Nephron progenitor cell (in vitro differentiated cells): ENCODE data around the gene FABP1.

Experiments used
- DNase-seq: peaks from one replicate; pipeline ENCODE4 v3.0.0; 2021
- H3K27ac Mint-ChIP-seq: 2 replicates; pipeline ENCODE4 v1.8.0; 2021; ENCODE audit warnings: mild to moderate bottlenecking, moderate library complexity, mixed read lengths
- H3K27me3 Mint-ChIP-seq: 2 replicates; pipeline ENCODE4 v1.8.0; 2021; ENCODE audit warnings: mild to moderate bottlenecking, low read depth, mixed read lengths; ENCODE audit not compliant: poor library complexity
- H3K36me3 Mint-ChIP-seq: 2 replicates; pipeline ENCODE4 v1.8.0; 2021; ENCODE audit warnings: low read depth, mixed read lengths
- H3K4me1 Mint-ChIP-seq: 2 replicates; pipeline ENCODE4 v1.8.0; 2021; ENCODE audit warnings: mixed read lengths
- H3K4me3 Mint-ChIP-seq: 2 replicates; pipeline ENCODE4 v1.8.0; 2021; ENCODE audit warnings: mild to moderate bottlenecking, moderate library complexity, mixed read lengths
- H3K9me3 Mint-ChIP-seq: 2 replicates; pipeline ENCODE4 v1.8.0; 2021; ENCODE audit warnings: mild to moderate bottlenecking, moderate library complexity, mixed read lengths
- TF ChIP-seq, protein P1 (sequence below): fragments of 200-600 bp; sonication (generic); IDR thresholded peaks from 2 replicates; pipeline ENCODE4 v1.5.0; 2021; ENCODE audit warnings: antibody characterized with exemption

The FABP1 gene

DNA sequence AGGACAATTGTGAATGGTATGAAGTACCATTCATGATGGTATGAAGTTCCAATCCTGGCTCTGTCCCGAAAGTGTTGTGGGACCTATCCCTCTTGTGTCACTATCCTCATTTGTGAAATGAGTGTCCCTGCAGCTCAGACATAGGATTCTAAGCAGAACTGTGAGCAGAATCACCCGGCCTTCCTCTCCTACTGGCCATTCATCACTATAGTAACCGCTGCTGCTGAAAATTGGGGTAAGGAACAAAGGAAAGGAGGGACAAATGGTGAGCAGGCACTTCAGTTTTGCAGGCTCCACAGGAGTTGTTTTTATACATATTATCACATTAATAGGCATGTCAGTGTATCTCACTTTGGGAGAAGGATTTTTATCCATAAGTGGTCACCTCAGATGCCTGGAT, 32.8 kb downstream of the FABP1 start:
- no peak overlapping the region for H3K27ac Mint-ChIP-seq
- H3K36me3 Mint-ChIP-seq: no peaks in the 10 kb centered on the region
- H3K27me3 Mint-ChIP-seq: peaks cover 4% of the 10 kb centered on the region
- H3K4me1 Mint-ChIP-seq: peaks cover 17% of the 10 kb centered on the region
- DNase-seq: no peak
- TF ChIP-seq, protein P1, sequence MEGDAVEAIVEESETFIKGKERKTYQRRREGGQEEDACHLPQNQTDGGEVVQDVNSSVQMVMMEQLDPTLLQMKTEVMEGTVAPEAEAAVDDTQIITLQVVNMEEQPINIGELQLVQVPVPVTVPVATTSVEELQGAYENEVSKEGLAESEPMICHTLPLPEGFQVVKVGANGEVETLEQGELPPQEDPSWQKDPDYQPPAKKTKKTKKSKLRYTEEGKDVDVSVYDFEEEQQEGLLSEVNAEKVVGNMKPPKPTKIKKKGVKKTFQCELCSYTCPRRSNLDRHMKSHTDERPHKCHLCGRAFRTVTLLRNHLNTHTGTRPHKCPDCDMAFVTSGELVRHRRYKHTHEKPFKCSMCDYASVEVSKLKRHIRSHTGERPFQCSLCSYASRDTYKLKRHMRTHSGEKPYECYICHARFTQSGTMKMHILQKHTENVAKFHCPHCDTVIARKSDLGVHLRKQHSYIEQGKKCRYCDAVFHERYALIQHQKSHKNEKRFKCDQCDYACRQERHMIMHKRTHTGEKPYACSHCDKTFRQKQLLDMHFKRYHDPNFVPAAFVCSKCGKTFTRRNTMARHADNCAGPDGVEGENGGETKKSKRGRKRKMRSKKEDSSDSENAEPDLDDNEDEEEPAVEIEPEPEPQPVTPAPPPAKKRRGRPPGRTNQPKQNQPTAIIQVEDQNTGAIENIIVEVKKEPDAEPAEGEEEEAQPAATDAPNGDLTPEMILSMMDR: no peak
- H3K4me3 Mint-ChIP-seq: no peak overlapping the region
- H3K9me3 Mint-ChIP-seq: no peaks in the 10 kb centered on the region

DNA sequence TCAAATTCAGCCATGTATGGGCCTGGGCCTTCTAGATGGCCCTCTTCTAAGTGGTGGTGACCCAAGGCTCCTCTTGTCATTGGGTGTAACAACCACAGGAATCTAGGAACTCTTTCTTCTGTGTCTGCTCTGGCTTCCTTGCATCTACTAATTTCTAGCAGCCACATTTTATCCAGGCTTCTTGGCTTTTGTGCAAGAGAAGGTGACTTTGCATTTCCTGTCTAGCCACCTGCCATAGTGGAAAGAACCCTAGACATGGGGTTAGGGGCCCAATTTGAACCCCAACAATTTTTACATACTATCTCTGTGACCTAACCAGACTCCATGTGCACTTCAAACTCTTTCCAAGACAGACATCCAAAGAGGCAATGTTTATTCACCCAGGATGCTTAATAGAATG, 35.1 kb downstream of the FABP1 start:
- TF ChIP-seq, protein P1: no peak
- no peaks in the 10 kb centered on the region for H3K9me3 Mint-ChIP-seq
- peaks cover 14% of the 10 kb centered on the region for H3K4me1 Mint-ChIP-seq
- H3K36me3 Mint-ChIP-seq: no peaks in the 10 kb centered on the region
- no peak overlapping the region for H3K27ac Mint-ChIP-seq
- DNase-seq: no peak
- H3K27me3 Mint-ChIP-seq: peaks cover 4% of the 10 kb centered on the region
- no peak overlapping the region for H3K4me3 Mint-ChIP-seq

DNA sequence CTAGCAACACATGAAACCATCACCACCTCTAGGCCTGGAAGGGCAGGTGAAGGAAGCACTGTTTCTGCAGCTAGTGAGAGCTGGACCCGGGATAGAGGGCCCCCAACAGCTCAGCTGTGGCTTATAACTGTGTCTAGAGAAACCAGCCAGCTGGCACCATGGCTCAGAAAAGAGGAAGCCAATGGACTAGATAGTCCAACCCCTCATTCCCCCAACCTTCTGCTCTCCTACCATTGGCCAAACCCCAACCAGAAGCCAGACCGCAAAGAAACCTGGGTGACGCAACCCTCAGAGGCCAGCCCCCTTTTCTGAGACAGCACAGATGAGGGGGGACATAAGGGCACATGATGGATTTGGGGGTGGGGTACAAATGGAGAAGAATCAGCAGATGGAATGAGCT, 35.9 kb downstream of the FABP1 start:
- DNase-seq: no peak

DNA sequence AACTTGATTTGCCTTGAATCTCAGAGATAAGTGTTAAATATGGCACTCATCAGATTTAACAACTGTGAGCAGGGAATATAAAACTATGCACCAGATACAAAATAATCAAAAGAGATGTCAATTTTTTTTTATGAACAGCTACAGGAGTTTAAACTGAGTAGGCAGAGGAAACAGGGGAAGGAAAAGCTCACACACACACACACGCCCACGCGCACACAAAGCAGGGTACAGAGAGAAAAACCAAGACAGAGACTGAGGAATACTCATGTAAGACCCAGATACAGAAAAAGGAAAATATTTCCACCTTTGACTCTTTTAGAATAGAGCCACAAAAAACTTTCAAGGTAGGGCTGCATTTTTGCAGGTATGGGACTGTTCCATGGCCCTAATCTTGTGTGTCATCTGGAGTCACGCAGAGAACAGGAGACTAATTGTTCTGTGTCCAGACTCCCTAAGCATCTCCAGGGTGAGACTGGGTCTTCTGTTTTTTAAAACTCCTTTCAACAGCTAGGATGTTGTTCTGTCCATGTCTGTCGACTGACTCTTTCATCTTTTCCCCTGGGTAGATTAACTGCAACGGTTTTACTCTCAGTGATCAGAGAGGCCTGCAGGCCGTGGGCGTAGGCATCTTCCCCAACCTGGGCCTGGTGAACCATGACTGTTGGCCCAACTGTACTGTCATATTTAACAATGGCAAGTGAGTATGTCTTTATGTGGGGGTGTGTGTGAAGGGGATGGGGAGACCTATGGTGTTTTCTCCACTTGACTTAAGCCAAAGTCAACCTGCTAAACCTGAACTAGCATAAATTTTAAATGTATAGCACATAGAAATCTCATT, 37.2 kb downstream of the FABP1 start:
- TF ChIP-seq, protein P1: no peak
- Mint-ChIP-seq H3K27me3 (no peaks in the 10 kb centered on the region), H3K4me1 (peaks cover 14% of the 10 kb centered on the region), H3K36me3 (no peaks in the 10 kb centered on the region), H3K4me3 (no peak overlapping the region), H3K9me3 (no peaks in the 10 kb centered on the region), H3K27ac (peak overlapping the region; percentile 6)
- DNase-seq: no peak

More for the DNA sequence above, 35.9 kb downstream of the FABP1 start:
- no peaks in the 10 kb centered on the region for H3K36me3 Mint-ChIP-seq
- H3K4me3 Mint-ChIP-seq: no peak overlapping the region
- TF ChIP-seq, protein P1: no peak
- H3K9me3 Mint-ChIP-seq: no peaks in the 10 kb centered on the region
- no peak overlapping the region for H3K27ac Mint-ChIP-seq
- peaks cover 14% of the 10 kb centered on the region for H3K4me1 Mint-ChIP-seq
- H3K27me3 Mint-ChIP-seq: peaks cover 2% of the 10 kb centered on the region

DNA sequence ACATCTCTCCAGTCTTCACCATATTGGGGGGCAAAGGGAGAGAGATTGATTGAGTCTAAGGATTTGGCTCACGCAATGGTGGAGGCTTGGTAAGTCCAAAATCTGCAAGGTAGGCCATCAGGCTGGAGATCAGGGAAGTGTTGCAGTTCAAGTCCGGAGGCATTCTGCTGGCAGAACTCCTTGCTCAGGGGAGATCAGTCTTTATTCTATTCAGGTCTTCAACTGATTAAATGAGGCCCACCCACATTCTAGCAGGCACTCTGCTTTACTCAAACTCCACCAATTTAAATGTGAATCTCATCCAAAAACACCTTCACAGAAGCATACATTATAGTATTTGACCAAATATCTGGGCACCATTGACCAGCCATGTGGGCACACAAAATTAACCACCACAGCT, 38.9 kb downstream of the FABP1 start:
- Mint-ChIP-seq H3K36me3 (no peaks in the 10 kb centered on the region), H3K9me3 (no peaks in the 10 kb centered on the region), H3K4me1 (peaks cover 14% of the 10 kb centered on the region), H3K4me3 (no peak overlapping the region), H3K27ac (no peak overlapping the region), H3K27me3 (no peaks in the 10 kb centered on the region)
- DNase-seq: no peak
- TF ChIP-seq, protein P1: no peak

DNA sequence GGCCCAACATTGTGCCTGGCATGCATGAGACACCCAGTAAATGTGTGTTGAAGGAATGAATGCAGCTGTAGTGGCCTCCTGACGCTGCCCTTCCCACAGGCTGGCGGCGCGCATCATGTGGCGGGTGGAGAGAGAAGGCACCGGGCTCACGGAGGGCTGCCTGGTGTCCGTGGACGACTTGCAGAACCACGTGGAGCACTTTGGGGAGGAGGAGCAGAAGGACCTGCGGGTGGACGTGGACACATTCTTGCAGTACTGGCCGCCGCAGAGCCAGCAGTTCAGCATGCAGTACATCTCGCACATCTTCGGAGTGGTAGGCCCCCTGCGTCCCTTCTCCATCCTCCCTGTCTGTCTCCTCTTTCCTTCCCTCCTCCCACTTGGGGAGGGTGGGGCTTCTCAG, 40.1 kb downstream of the FABP1 start:
- peaks cover 3% of the 10 kb centered on the region for H3K27me3 Mint-ChIP-seq
- H3K36me3 Mint-ChIP-seq: no peaks in the 10 kb centered on the region
- no peak for DNase-seq
- no peak overlapping the region for H3K27ac Mint-ChIP-seq
- peaks cover 14% of the 10 kb centered on the region for H3K4me1 Mint-ChIP-seq
- TF ChIP-seq, protein P1: no peak
- no peak overlapping the region for H3K4me3 Mint-ChIP-seq
- no peaks in the 10 kb centered on the region for H3K9me3 Mint-ChIP-seq
